ENCODE results near the gene VENTX.

- TF ChIP-seq CTCF (IDR thresholded peaks at IDR 0.05 in 2 of 3, conservative IDR thresholded peaks at IDR 0.05 in 1 of 3; ENCODE audit: borderline replicate concordance in 1 of 3, insufficient read depth in 1 of 3, low read depth in 2 of 3, low read length in 2 of 3) (no peak), EZH2phosphoT487 (IDR thresholded peaks at IDR 0.05; ENCODE audit: borderline replicate concordance) (no peak), JUND (IDR thresholded peaks at IDR 0.05) (no peak), POLR2A (IDR thresholded peaks at IDR 0.05; ENCODE audit: borderline replicate concordance, extremely low read depth, insufficient read depth, insufficient read length) (no peak), POLR2AphosphoS5 (IDR thresholded peaks at IDR 0.05; ENCODE audit: low read depth, low read length) (no peak), EZH2 (IDR thresholded peaks at IDR 0.05) (no peak), FOSL1 (IDR thresholded peaks at IDR 0.05; ENCODE audit: low read depth) (no peak), SRF (IDR thresholded peaks at IDR 0.05; ENCODE audit: low read depth) (no peak), ZNF274 (IDR thresholded peaks at IDR 0.05; ENCODE audit: low read depth, low read length) (no peak), REST (IDR thresholded peaks at IDR 0.05; ENCODE audit: low read depth) (no peak), SP1 (IDR thresholded peaks at IDR 0.05; ENCODE audit: low read depth) (no peak)
Observed at GRCh38 chr10:133205146-133205545, 32.5 kb upstream of the VENTX start.

All from HCT116 (cell line).